CD8-positive, alpha-beta memory T cell (primary cell): ENCODE measurements around the gene TCF4. TPM values are rescaled to one million over a fixed set of nuclear protein-coding genes. Genes with fewer than 3 reads are reported as not detected.
A peak's percentile ranks its signal among the peaks of the same experiment; 100 is the strongest.

Source experiments
- CTCF ChIA-PET: fragments of 350-600 bp; sonication (Branson Sonifier 250); formaldehyde crosslinking; loops from one replicate; lab custom pipeline; 2021; ENCODE audit warnings: antibody characterized with exemption; lab: Charles Lee
- POLR2A ChIA-PET: fragments of 350-600 bp; sonication (Branson Sonifier 250); formaldehyde crosslinking; loops from one replicate; lab custom pipeline; 2021; ENCODE audit warnings: antibody characterized with exemption; lab: Charles Lee
- DNase-seq, 5 donors: peaks; one replicate each; pipeline versions ENCODE4 v3.0.0 to v3.0.0-alpha.2; 2020 to 2022; ENCODE audit warnings: mixed read lengths in 1 of 5
- H3K27ac ChIP-seq: one replicate; pipeline ENCODE4 v1.7.0; 2013; ENCODE audit warnings: low read depth, mild to moderate bottlenecking, low read length, moderate library complexity
- H3K27me3 ChIP-seq: 2 replicates; pipeline ENCODE4 v1.7.0; 2013; ENCODE audit warnings: low read length, mild to moderate bottlenecking; ENCODE audit not compliant: insufficient read depth, poor library complexity, severe bottlenecking
- H3K36me3 ChIP-seq: 2 replicates; pipeline ENCODE4 v1.7.0; 2013; ENCODE audit warnings: mild to moderate bottlenecking, low read length, moderate library complexity; ENCODE audit not compliant: insufficient read depth
- H3K4me1 ChIP-seq: 2 replicates; pipeline ENCODE4 v1.7.0; 2013; ENCODE audit warnings: mild to moderate bottlenecking, low read length, moderate library complexity; ENCODE audit not compliant: insufficient read depth
- H3K4me3 ChIP-seq: 2 replicates; pipeline ENCODE4 v1.7.0; 2013; ENCODE audit warnings: mild to moderate bottlenecking, low read length
- H3K9me3 ChIP-seq: 2 replicates; pipeline ENCODE4 v1.7.0; 2013; ENCODE audit warnings: mild to moderate bottlenecking, low read length
- H3K27ac Mint-ChIP-seq, 8 donors: one replicate each; pipeline ENCODE4 v1.8.0; 2020 to 2021; ENCODE audit warnings: mixed read lengths in 8 of 8, mild to moderate bottlenecking in 6 of 8, inconsistent platforms in 3 of 8, moderate library complexity in 3 of 8
- H3K27me3 Mint-ChIP-seq, 2 donors: one replicate each; pipeline ENCODE4 v1.8.0; 2020 to 2021; ENCODE audit warnings: mixed read lengths in 2 of 2, mild to moderate bottlenecking in 1 of 2, moderate library complexity in 1 of 2
- H3K36me3 Mint-ChIP-seq, 3 donors: one replicate each; pipeline ENCODE4 v1.8.0; 2020 to 2021; ENCODE audit warnings: mixed read lengths in 3 of 3, inconsistent platforms in 1 of 3, mild to moderate bottlenecking in 1 of 3
- H3K4me1 Mint-ChIP-seq, 3 donors: one replicate each; pipeline ENCODE4 v1.8.0; 2020 to 2021; ENCODE audit warnings: mixed read lengths in 3 of 3, inconsistent platforms in 1 of 3, mild to moderate bottlenecking in 1 of 3
- H3K4me3 Mint-ChIP-seq, 7 donors: one replicate each; pipeline ENCODE4 v1.8.0; 2020 to 2021; ENCODE audit warnings: mixed read lengths in 7 of 7, mild to moderate bottlenecking in 6 of 7, moderate library complexity in 4 of 7, inconsistent platforms in 2 of 7
- H3K9me3 Mint-ChIP-seq, 5 donors: one replicate each; pipeline ENCODE4 v1.8.0; 2020 to 2022; ENCODE audit warnings: mixed read lengths in 5 of 5, mild to moderate bottlenecking in 3 of 5, moderate library complexity in 2 of 5, inconsistent platforms in 1 of 5
- polyA plus RNA-seq: library from polyadenylated mRNA; unstranded; fragments of 300-500 nt; fragmentation: Illumina TruSeq; gene quantifications from one replicate; pipeline ENCODE4 v1.2.3, GENCODE V29; 2021
- total RNA-seq, 2 experiments: library from RNA; stranded (reverse); gene quantifications; one replicate each; pipeline ENCODE4 v1.2.3, GENCODE V29; 2021

TCF4 gene
- total and polyA plus RNA-seq, 3 experiments from 2014 or later, result 0.18 to 0.62 (median 0.47) TPM

- no peak for DNase-seq
- H3K27ac Mint-ChIP-seq, result no peak overlapping the region
- H3K4me3 ChIP-seq, result no peak overlapping the region
- no peaks in the 10 kb centered on the region for H3K4me1 ChIP-seq
- H3K27me3 ChIP-seq, result no peaks in the 10 kb centered on the region
- peaks cover 0 to 4% (median 1%) of the 10 kb centered on the region in 5 donors for H3K9me3 Mint-ChIP-seq
- H3K27me3 Mint-ChIP-seq, result no peaks in the 10 kb centered on the region
- no peaks in the 10 kb centered on the region for H3K9me3 ChIP-seq
- CTCF ChIA-PET, result no interaction called here
- POLR2A ChIA-PET, result no interaction called here
- H3K36me3 ChIP-seq, result no peaks in the 10 kb centered on the region
- no peak overlapping the region for H3K4me3 Mint-ChIP-seq
- no peaks in the 10 kb centered on the region for H3K36me3 Mint-ChIP-seq
- no peak overlapping the region for H3K27ac ChIP-seq
- H3K4me1 Mint-ChIP-seq, result no peaks in the 10 kb centered on the region
Observed at GRCh38 chr18:55345103-55345950, 242.7 kb downstream of the TCF4 start.

GRCh38 chr18:55343396-55344073, 244.5 kb downstream of the TCF4 start:
- Histone ChIP-seq H3K4me3 (no peak overlapping the region), H3K27me3 (no peaks in the 10 kb centered on the region), H3K27ac (no peak overlapping the region), H3K36me3 (no peaks in the 10 kb centered on the region), H3K4me1 (no peaks in the 10 kb centered on the region), H3K9me3 (no peaks in the 10 kb centered on the region)
- H3K36me3 Mint-ChIP-seq, result no peaks in the 10 kb centered on the region
- CTCF ChIA-PET, result no interaction called here
- H3K4me3 Mint-ChIP-seq, result no peak overlapping the region
- H3K27ac Mint-ChIP-seq, result no peak overlapping the region
- H3K4me1 Mint-ChIP-seq, result no peaks in the 10 kb centered on the region
- peaks cover 0 to 4% (median 1%) of the 10 kb centered on the region in 5 donors for H3K9me3 Mint-ChIP-seq
- no peak for DNase-seq
- POLR2A ChIA-PET, result no interaction called here
- H3K27me3 Mint-ChIP-seq, result no peaks in the 10 kb centered on the region

GRCh38 chr18:55340998-55341397, 247.0 kb downstream of the TCF4 start:
- CTCF ChIA-PET, result no interaction called here

GRCh38 chr18:55339990-55340389, 248.0 kb downstream of the TCF4 start:
- H3K9me3 ChIP-seq, result no peaks in the 10 kb centered on the region
- ChIA-PET POLR2A (no interaction called here), CTCF (no interaction called here)
- DNase-seq, result no peak
- Mint-ChIP-seq H3K27ac (no peak overlapping the region), H3K36me3 (no peaks in the 10 kb centered on the region), H3K27me3 (no peaks in the 10 kb centered on the region), H3K4me3 (no peak overlapping the region), H3K9me3 (peaks cover 0 to 6% (median 0%) of the 10 kb centered on the region in 5 donors), H3K4me1 (no peaks in the 10 kb centered on the region)
- H3K4me1 ChIP-seq, result no peaks in the 10 kb centered on the region
- H3K4me3 ChIP-seq, result no peak overlapping the region
- no peaks in the 10 kb centered on the region for H3K27me3 ChIP-seq
- H3K36me3 ChIP-seq, result no peaks in the 10 kb centered on the region
- no peak overlapping the region for H3K27ac ChIP-seq

More at GRCh38 chr18:55340998-55341397, 247.0 kb downstream of the TCF4 start:
- peaks cover 0 to 6% (median 0%) of the 10 kb centered on the region in 5 donors for H3K9me3 Mint-ChIP-seq
- Histone ChIP-seq H3K9me3 (no peaks in the 10 kb centered on the region), H3K27ac (no peak overlapping the region), H3K4me1 (no peaks in the 10 kb centered on the region), H3K27me3 (no peaks in the 10 kb centered on the region), H3K36me3 (no peaks in the 10 kb centered on the region), H3K4me3 (no peak overlapping the region)
- no peaks in the 10 kb centered on the region for H3K36me3 Mint-ChIP-seq
- H3K27ac Mint-ChIP-seq, result no peak overlapping the region
- POLR2A ChIA-PET, result no interaction called here
- no peak overlapping the region for H3K4me3 Mint-ChIP-seq
- no peaks in the 10 kb centered on the region for H3K4me1 Mint-ChIP-seq
- DNase-seq, result no peak
- H3K27me3 Mint-ChIP-seq, result no peaks in the 10 kb centered on the region

- no peak overlapping the region for H3K27ac Mint-ChIP-seq
- no peak overlapping the region for H3K4me3 Mint-ChIP-seq
- CTCF ChIA-PET, result no interaction called here
- no peak for DNase-seq
- Histone ChIP-seq H3K4me3 (no peak overlapping the region), H3K27me3 (no peaks in the 10 kb centered on the region), H3K36me3 (no peaks in the 10 kb centered on the region), H3K27ac (no peak overlapping the region), H3K9me3 (no peaks in the 10 kb centered on the region), H3K4me1 (no peaks in the 10 kb centered on the region)
- H3K27me3 Mint-ChIP-seq, result no peaks in the 10 kb centered on the region
- H3K36me3 Mint-ChIP-seq, result no peaks in the 10 kb centered on the region
- no peaks in the 10 kb centered on the region for H3K4me1 Mint-ChIP-seq
- peaks cover 0 to 6% (median 0%) of the 10 kb centered on the region in 5 donors for H3K9me3 Mint-ChIP-seq
- POLR2A ChIA-PET, result no interaction called here
Observed at GRCh38 chr18:55338978-55339650, 248.9 kb downstream of the TCF4 start.

DNA sequence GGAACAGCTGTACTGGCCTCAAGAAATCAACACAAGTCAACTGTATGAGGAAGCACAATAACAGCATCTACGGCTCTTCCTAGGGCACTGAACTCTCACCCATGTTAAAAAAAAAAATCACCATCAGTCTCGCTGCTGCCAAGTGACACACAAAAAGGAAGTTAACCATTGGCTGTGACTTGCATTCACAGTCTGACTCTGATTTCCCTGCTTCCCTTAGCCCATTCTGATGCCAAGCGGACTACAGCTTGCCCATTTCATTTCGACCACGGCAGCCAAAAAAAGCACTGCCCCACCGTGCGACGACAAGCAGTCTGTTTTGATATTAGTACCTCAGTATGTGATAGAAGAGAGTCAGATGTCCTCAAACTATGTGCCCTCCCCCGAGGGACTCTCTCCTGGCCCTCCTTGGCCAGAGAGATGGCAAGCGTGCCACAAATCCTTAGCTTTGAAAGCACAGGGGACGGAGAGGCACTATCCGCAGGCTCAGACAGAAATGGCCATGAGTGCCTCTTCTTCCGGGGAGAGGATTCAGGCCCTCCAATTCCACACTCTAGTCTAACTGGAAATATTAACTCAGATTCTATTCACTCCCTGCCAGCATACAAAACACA, 250.0 kb downstream of the TCF4 start:
- H3K36me3 ChIP-seq, result no peaks in the 10 kb centered on the region
- no peaks in the 10 kb centered on the region for H3K4me1 ChIP-seq
- H3K4me3 Mint-ChIP-seq, result no peak overlapping the region
- no peaks in the 10 kb centered on the region for H3K27me3 Mint-ChIP-seq
- POLR2A ChIA-PET, result no interaction called here
- no peaks in the 10 kb centered on the region for H3K9me3 ChIP-seq
- peak overlapping the region in 1 of 8 donors; percentile 23 for H3K27ac Mint-ChIP-seq
- H3K36me3 Mint-ChIP-seq, result no peaks in the 10 kb centered on the region
- H3K27me3 ChIP-seq, result no peaks in the 10 kb centered on the region
- DNase-seq, result no peak
- peaks cover 0 to 6% (median 0%) of the 10 kb centered on the region in 5 donors for H3K9me3 Mint-ChIP-seq
- no peak overlapping the region for H3K27ac ChIP-seq
- no peak overlapping the region for H3K4me3 ChIP-seq
- no peaks in the 10 kb centered on the region for H3K4me1 Mint-ChIP-seq
- CTCF ChIA-PET, result no interaction called here

GRCh38 chr18:55337138-55337537, 250.9 kb downstream of the TCF4 start:
- Histone ChIP-seq H3K27ac (no peak overlapping the region), H3K36me3 (no peaks in the 10 kb centered on the region), H3K27me3 (no peaks in the 10 kb centered on the region), H3K4me1 (no peaks in the 10 kb centered on the region), H3K9me3 (no peaks in the 10 kb centered on the region), H3K4me3 (no peak overlapping the region)
- Mint-ChIP-seq H3K36me3 (no peaks in the 10 kb centered on the region), H3K27me3 (no peaks in the 10 kb centered on the region), H3K27ac (no peak overlapping the region), H3K9me3 (peaks cover 0 to 6% (median 0%) of the 10 kb centered on the region in 5 donors), H3K4me3 (no peak overlapping the region), H3K4me1 (no peaks in the 10 kb centered on the region)
- CTCF ChIA-PET, result no interaction called here
- POLR2A ChIA-PET, result no interaction called here
- no peak for DNase-seq
